Measurements from ENCODE around the gene UROC1. TPM values are rescaled to one million over a fixed set of nuclear protein-coding genes. Genes with fewer than 3 reads are reported as not detected.

UROC1 gene
- total RNA-seq, 1 donor: not detected

- no peak for DNase-seq (ENCODE audit: low read depth)
- TF ChIP-seq CTCF (IDR thresholded peaks at IDR 0.05; ENCODE audit: insufficient read depth, low read length): no peak
- no peak overlapping the region for H3K4me3 ChIP-seq (ENCODE audit: low read depth, low read length)
Observed at GRCh38 chr3:126521122-126521891, 3.7 kb upstream of the UROC1 start.

GRCh38 chr3:126519506-126520455 is 2.2 kb upstream of the UROC1 start:
- TF ChIP-seq CTCF (IDR thresholded peaks at IDR 0.05; ENCODE audit: insufficient read depth, low read length): no peak
- no peak overlapping the region for H3K4me3 ChIP-seq (ENCODE audit: low read depth, low read length)
- no peak for DNase-seq (ENCODE audit: low read depth)

GRCh38 chr3:126518779-126519177 is 1.2 kb upstream of the UROC1 start:
- no peak overlapping the region for H3K4me3 ChIP-seq (ENCODE audit: low read depth, low read length)
- no peak for DNase-seq (ENCODE audit: low read depth)
- TF ChIP-seq CTCF (IDR thresholded peaks at IDR 0.05; ENCODE audit: insufficient read depth, low read length): no peak

GRCh38 chr3:126517986-126518778 is 609 bp upstream of the UROC1 start:
- no peak for DNase-seq (ENCODE audit: low read depth)
- TF ChIP-seq CTCF (IDR thresholded peaks at IDR 0.05; ENCODE audit: insufficient read depth, low read length): no peak
- no peak overlapping the region for H3K4me3 ChIP-seq (ENCODE audit: low read depth, low read length)

DNA sequence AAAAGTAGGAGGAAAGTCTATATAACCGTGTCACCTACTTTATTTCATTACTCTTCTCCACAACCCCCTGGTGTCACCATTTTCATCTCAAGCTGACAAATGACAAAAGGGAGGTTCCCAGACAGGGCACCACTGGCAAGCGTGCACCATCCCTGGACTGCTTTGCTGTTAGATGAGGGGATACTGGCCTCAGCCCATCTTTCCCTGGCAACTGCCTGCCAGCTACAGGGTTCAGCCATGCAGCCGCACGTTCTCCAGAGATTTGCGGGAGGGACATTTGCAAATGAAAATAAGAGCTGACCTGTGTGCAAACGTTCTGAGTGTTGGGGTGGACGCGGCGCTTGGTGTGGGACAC is 660 bp downstream of the UROC1 start:
- TF ChIP-seq CTCF (IDR thresholded peaks at IDR 0.05; ENCODE audit: insufficient read depth, low read length): no peak
- no peak for DNase-seq (ENCODE audit: low read depth)
- H3K4me3 ChIP-seq (ENCODE audit: low read depth, low read length): no peak overlapping the region

- no peak for DNase-seq (ENCODE audit: low read depth)
- TF ChIP-seq CTCF (IDR thresholded peaks at IDR 0.05; ENCODE audit: insufficient read depth, low read length): no peak
Observed at GRCh38 chr3:126516152-126516935, 1.2 kb downstream of the UROC1 start.

More at GRCh38 chr3:126516152-126516935, 1.2 kb downstream of the UROC1 start:
- H3K4me3 ChIP-seq (ENCODE audit: low read depth, low read length): no peak overlapping the region
